H1 (cell line): ENCODE results near the gene SNRPB2. TPM values are rescaled to one million over a fixed set of nuclear protein-coding genes. Genes with fewer than 3 reads are reported as not detected.

Experiments
- BACH1 ChIP-seq: IDR thresholded peaks from 2 replicates; pipeline ENCODE4 v1.6.1; 2012; ENCODE audit warnings: low read length, improper control_type of control experiment
- CHD7 ChIP-seq: fragments of 300-600 bp; sonication (generic); IDR thresholded peaks from 2 replicates; pipeline ENCODE4 v1.7.1; 2012; ENCODE audit warnings: low read length, moderate library complexity, mild to moderate bottlenecking, inconsistent platforms; ENCODE audit not compliant: insufficient replicate concordance
- E2F6 ChIP-seq: IDR thresholded peaks from 2 replicates; pipeline ENCODE4 v1.6.1; 2012; ENCODE audit warnings: inconsistent platforms
- GABPA ChIP-seq: IDR thresholded peaks from 2 replicates; pipeline ENCODE4 v1.6.1; 2011; ENCODE audit warnings: mild to moderate bottlenecking, low read length, moderate library complexity, borderline replicate concordance; ENCODE audit not compliant: insufficient read depth
- GTF2F1 ChIP-seq: IDR thresholded peaks from 2 replicates; pipeline ENCODE4 v1.6.1; 2012; ENCODE audit warnings: low read depth, low read length, improper control_type of control experiment, borderline replicate concordance
- KDM4A ChIP-seq: IDR thresholded peaks from one replicate; pipeline ENCODE4 v1.7.1; 2012; ENCODE audit warnings: low read depth, mild to moderate bottlenecking, moderate library complexity, low read length, inconsistent platforms; ENCODE audit not compliant: severe bottlenecking
- POU5F1 ChIP-seq: IDR thresholded peaks from 2 replicates; pipeline ENCODE4 v1.6.1; 2011; ENCODE audit warnings: low read depth, mild to moderate bottlenecking, low read length, moderate library complexity
- RAD21 ChIP-seq, 2 experiments: IDR thresholded peaks in 1 of 2; conservative IDR thresholded peaks in 1 of 2; 2 replicates each; pipeline ENCODE4 v1.6.1; 2011; ENCODE audit warnings: low read depth in 2 of 2, low read length in 2 of 2, improper control_type of control experiment in 1 of 2, inconsistent platforms in 1 of 2, mild to moderate bottlenecking in 1 of 2, moderate library complexity in 1 of 2
- SIRT6 ChIP-seq: IDR thresholded peaks from one replicate; pipeline ENCODE4 v1.7.1; 2012; ENCODE audit warnings: low read length, inconsistent platforms
- polyA plus RNA-seq, 7 experiments: library from polyadenylated mRNA; depleted of rRNA in 3 of 7; stranded (reverse) in 5 of 7; unstranded in 2 of 7; fragments of >200 nt in 5 of 7; fragments of 200-250 nt in 2 of 7; gene quantifications; 1 replicate in 5 of 7; 2 replicates in 1 of 7; 4 replicates in 1 of 7; pipeline versions ENCODE4 v1.2.1 to v1.2.3, GENCODE V29; 2011 to 2013; ENCODE audit warnings: missing spikeins in 2 of 7, mixed read lengths in 2 of 7
- total RNA-seq: library from RNA; stranded (reverse); fragmentation: NEBNext Ultra II Directional; extraction: Animal tissue kit (Norgen Biotek cat#: 25700); gene quantifications from 2 replicates; pipeline ENCODE4 v1.2.1, GENCODE V29; 2021

SNRPB2 gene
- total and polyA plus RNA-seq, 2 of the 8 experiments (the other 6 are each of a cell fraction or from before 2014, with no cell fraction given): 49.4 to 102 TPM

- TF ChIP-seq CHD7 (no peak), KDM4A (no peak), GABPA (no peak), SIRT6 (no peak), GTF2F1 (no peak), RAD21 (IDR thresholded peaks at IDR 0.05 in 1 of 2, conservative IDR thresholded peaks at IDR 0.05 in 1 of 2; ENCODE audit: low read depth in 2 of 2, low read length in 2 of 2) (no peak), E2F6 (no peak), POU5F1 (no peak), BACH1 (no peak)
Measured at GRCh38 chr20:16714242-16714641, 15.6 kb upstream of the SNRPB2 start (continued).
